Uterus (tissue), 2 donors: ENCODE measurements around the gene RNF208.

Source experiments
- CTCF ChIP-seq, 4 experiments: fragments of 200-600 bp in 2 of 4; fragments of 450-650 bp in 2 of 4; sonication (generic) in 2 of 4; IDR thresholded peaks; one replicate each; pipeline ENCODE4 v1.5.1; 2016 to 2019; ENCODE audit warnings: antibody characterized with exemption in 4 of 4, mild to moderate bottlenecking in 2 of 4, moderate library complexity in 1 of 4
- POLR2A ChIP-seq, 2 donors: fragments of 450-650 bp; IDR thresholded peaks; one replicate each; pipeline ENCODE4 v1.6.1; 2016; ENCODE audit warnings: antibody characterized with exemption in 2 of 2, mild to moderate bottlenecking in 1 of 2, moderate library complexity in 1 of 2

GRCh38 chr9:137271696-137272076 lies 49.6 kb upstream of the RNF208 start:
- no peak for TF ChIP-seq CTCF (IDR thresholded peaks at IDR 0.05)
- TF ChIP-seq POLR2A (IDR thresholded peaks at IDR 0.05): no peak
